NK-92 (cell line): ENCODE results near the gene NAGPA.
"Not testable (repeated sequence)": the region's sequence is repeated elsewhere in the genome, so short reads cannot be mapped to it uniquely, and the experiment has no call there.

Experiments used
- DNase-seq: peaks from one replicate; lab custom pipeline; 2025; ENCODE audit not compliant: unreplicated experiment; lab: John Stamatoyannopoulos, UW

Gene NAGPA

GRCh38 chr16:5033256-5034166 lies at the start of gene NAGPA:
NAGPA (minus strand) TSS chr16:5033935; CDS start chr16:5033914, 21 bp downstream.
- no peak for DNase-seq

- not testable (repeated sequence) for DNase-seq
These were observed 47.3 kb upstream of the NAGPA start for GRCh38 chr16:5080996-5081395.

- DNase-seq = not testable (repeated sequence)
These were observed 46.7 kb upstream of the NAGPA start for GRCh38 chr16:5080461-5080860.

GRCh38 chr16:5078626-5079025 lies 44.9 kb upstream of the NAGPA start:
- no peak for DNase-seq

GRCh38 chr16:5077304-5077703 lies 43.6 kb upstream of the NAGPA start:
- DNase-seq = no peak

- no peak for DNase-seq
These were observed 41.9 kb upstream of the NAGPA start for GRCh38 chr16:5075637-5076036.

GRCh38 chr16:5073771-5074170 lies 40.0 kb upstream of the NAGPA start:
- not testable (repeated sequence) for DNase-seq

GRCh38 chr16:5073279-5073629 lies 39.5 kb upstream of the NAGPA start:
- DNase-seq = no peak

GRCh38 chr16:5072334-5073278 lies 38.9 kb upstream of the NAGPA start:
- DNase-seq = no peak

GRCh38 chr16:5071681-5072333 lies 38.1 kb upstream of the NAGPA start, which contains the start of gene ALG1:
ALG1 (plus strand) TSS chr16:5071843; CDS start chr16:5071850, 7 bp downstream.
- peak; percentile 48 for DNase-seq

- no peak for DNase-seq
These were observed 37.6 kb upstream of the NAGPA start for GRCh38 chr16:5071341-5071680.

- no peak for DNase-seq
These were observed 36.9 kb upstream of the NAGPA start for GRCh38 chr16:5070431-5071186.

- no peak for DNase-seq
These were observed 36.1 kb upstream of the NAGPA start for GRCh38 chr16:5069854-5070253.

- no peak for DNase-seq
These were observed 35.3 kb upstream of the NAGPA start for GRCh38 chr16:5069048-5069447.

- no peak for DNase-seq
These were observed 32.8 kb upstream of the NAGPA start for GRCh38 chr16:5066511-5066910.

GRCh38 chr16:5065813-5066212 lies 32.1 kb upstream of the NAGPA start, which contains the start of gene C16orf89:
C16orf89 (minus strand) TSS chr16:5065956; CDS start chr16:5065908, 48 bp downstream.
- no peak for DNase-seq

GRCh38 chr16:5065326-5065725 lies 31.6 kb upstream of the NAGPA start:
- no peak for DNase-seq

GRCh38 chr16:5064915-5065314 lies 31.2 kb upstream of the NAGPA start:
- DNase-seq = no peak

GRCh38 chr16:5062790-5063765 lies 29.3 kb upstream of the NAGPA start:
- DNase-seq = no peak
